CD14-positive monocyte (primary cell): ENCODE data around the gene RINL. TPM values are rescaled to one million over a fixed set of nuclear protein-coding genes. Genes with fewer than 3 reads are reported as not detected.
A peak's percentile ranks its signal among the peaks of the same experiment; 100 is the strongest.

Source experiments
- DNase-seq, 3 donors: peaks; one replicate each; pipeline ENCODE4 v3.0.0-alpha.2; 2011 to 2022
- H2AFZ ChIP-seq: 2 replicates; pipeline ENCODE4 v1.6.0; 2012; ENCODE audit warnings: mild to moderate bottlenecking, low read depth, low read length, inconsistent platforms; ENCODE audit not compliant: insufficient read depth, poor library complexity, severe bottlenecking
- H3K27ac ChIP-seq, 2 donors: 1 replicate in 1 of 2; 2 replicates in 1 of 2; pipeline ENCODE4 v1.5.1; 2012 to 2013; ENCODE audit warnings: low read length in 2 of 2, control low read depth in 1 of 2, inconsistent platforms in 1 of 2, low read depth in 1 of 2, mild to moderate bottlenecking in 1 of 2
- H3K27me3 ChIP-seq, 2 donors: one replicate each; pipeline versions ENCODE4 v1.6.0 to v1.6.1; 2011 to 2013; ENCODE audit warnings: low read length in 2 of 2; ENCODE audit not compliant: control insufficient read depth in 2 of 2, insufficient read depth in 2 of 2
- H3K36me3 ChIP-seq, 2 donors: replicated peaks in 1 of 2; 1 replicate in 1 of 2; 2 replicates in 1 of 2; pipeline versions ENCODE4 v1.5.1 to v1.6.1; 2012 to 2013; ENCODE audit warnings: low read length in 2 of 2, control low read depth in 1 of 2, inconsistent platforms in 1 of 2, mild to moderate bottlenecking in 1 of 2; ENCODE audit not compliant: insufficient read depth in 2 of 2, control insufficient read depth in 1 of 2
- H3K4me1 ChIP-seq, 2 donors: 1 replicate in 1 of 2; 2 replicates in 1 of 2; pipeline versions ENCODE4 v1.5.1 to v1.6.1; 2012 to 2013; ENCODE audit warnings: low read length in 2 of 2, control low read depth in 1 of 2, inconsistent platforms in 1 of 2, mild to moderate bottlenecking in 1 of 2, moderate library complexity in 1 of 2; ENCODE audit not compliant: insufficient read depth in 2 of 2, control insufficient read depth in 1 of 2
- H3K4me2 ChIP-seq: replicated peaks from 2 replicates; pipeline ENCODE3; 2012; ENCODE audit warnings: low read length, moderate library complexity, mild to moderate bottlenecking; ENCODE audit not compliant: poor library complexity, severe bottlenecking; ENCODE audit errors: extremely low read depth
- H3K4me3 ChIP-seq, 3 experiments: fragments of 200-600 bp in 1 of 3; sonication (generic) in 1 of 3; replicated peaks in 1 of 3; 1 replicate in 2 of 3; 2 replicates in 1 of 3; pipeline ENCODE4 v1.5.1; 2011 to 2013; ENCODE audit warnings: low read length in 3 of 3, mild to moderate bottlenecking in 3 of 3, control low read depth in 2 of 3, low read depth in 2 of 3, inconsistent platforms in 1 of 3, moderate library complexity in 1 of 3
- H3K79me2 ChIP-seq: 2 replicates; pipeline ENCODE4 v1.6.0; 2012; ENCODE audit warnings: mild to moderate bottlenecking, control low read depth, inconsistent platforms, low read length, moderate library complexity; ENCODE audit not compliant: insufficient read depth
- H3K9ac ChIP-seq: 2 replicates; pipeline ENCODE4 v1.6.0; 2017; ENCODE audit warnings: low read length, mild to moderate bottlenecking; ENCODE audit not compliant: insufficient read depth, poor library complexity, severe bottlenecking
- H3K9me3 ChIP-seq, 2 donors: replicated peaks in 1 of 2; 1 replicate in 1 of 2; 2 replicates in 1 of 2; pipeline versions ENCODE4 v1.5.1 to v1.6.1; 2012 to 2013; ENCODE audit warnings: low read length in 2 of 2, control low read depth in 1 of 2; ENCODE audit not compliant: control insufficient read depth in 1 of 2, insufficient read depth in 1 of 2
- H4K20me1 ChIP-seq: 2 replicates; pipeline ENCODE4 v1.6.0; 2012; ENCODE audit warnings: mild to moderate bottlenecking, low read length, control low read depth, moderate library complexity; ENCODE audit not compliant: insufficient read depth
- H3K27ac Mint-ChIP-seq, 7 donors: one replicate each; pipeline ENCODE4 v1.8.0; 2020; ENCODE audit warnings: mild to moderate bottlenecking in 7 of 7, mixed read lengths in 7 of 7, moderate library complexity in 6 of 7, inconsistent platforms in 2 of 7
- H3K27me3 Mint-ChIP-seq, 3 donors: one replicate each; pipeline ENCODE4 v1.8.0; 2021 to 2022; ENCODE audit warnings: low read depth in 3 of 3, mild to moderate bottlenecking in 3 of 3, mixed read lengths in 3 of 3, moderate library complexity in 3 of 3, inconsistent platforms in 1 of 3
- H3K36me3 Mint-ChIP-seq, 2 donors: one replicate each; pipeline ENCODE4 v1.8.0; 2020; ENCODE audit warnings: mixed read lengths in 2 of 2, inconsistent platforms in 1 of 2, mild to moderate bottlenecking in 1 of 2
- H3K4me1 Mint-ChIP-seq: one replicate; pipeline ENCODE4 v1.8.0; 2020; ENCODE audit warnings: mild to moderate bottlenecking, mixed read lengths
- H3K4me3 Mint-ChIP-seq, 2 donors: one replicate each; pipeline ENCODE4 v1.8.0; 2020; ENCODE audit warnings: mild to moderate bottlenecking in 2 of 2, mixed read lengths in 2 of 2, moderate library complexity in 1 of 2
- H3K9me3 Mint-ChIP-seq, 7 donors: one replicate each; pipeline ENCODE4 v1.8.0; 2020 to 2022; ENCODE audit warnings: mixed read lengths in 7 of 7, mild to moderate bottlenecking in 6 of 7, moderate library complexity in 6 of 7, inconsistent platforms in 2 of 7
- CTCF ChIP-seq: fragments of 200-600 bp; IDR thresholded peaks from one replicate; pipeline ENCODE4 v1.8.0; 2022; ENCODE audit warnings: antibody characterized with exemption, mild to moderate bottlenecking
- WGBS: methylation state at CpG from one replicate; pipeline ENCODE4 v1.1.5; 2013; ENCODE audit warnings: missing lambda C conversion rate; ENCODE audit not compliant: insufficient coverage; 5-methylcytosine and 5-hydroxymethylcytosine counted together
- intact Hi-C, 2 donors: fragments of 100-400 bp; cut with micrococcal nuclease; formaldehyde crosslinking; loops; one replicate each; pipeline versions ENCODE4 v1.15.0 to v1.15.1; 2023
- polyA plus RNA-seq, 3 donors: library from polyadenylated mRNA; depleted of rRNA in 1 of 3; unstranded in 2 of 3; stranded (reverse) in 1 of 3; fragments of 300-500 nt in 2 of 3; fragments of >200 nt in 1 of 3; fragmentation: Illumina TruSeq in 2 of 3; gene quantifications; 1 replicate in 2 of 3; 2 replicates in 1 of 3; pipeline ENCODE4 v1.2.3, GENCODE V29; 2012 to 2021

RINL gene
- polyA plus RNA-seq, 3 donors: 4.1 to 13.5 (median 7.2) TPM

- peak overlapping the region; percentile 98 to 99 (median 99) for H3K27ac Mint-ChIP-seq
These were observed 26.3 kb downstream of the RINL start for GRCh38 chr19:38851622-38852230.

More at GRCh38 chr19:38851622-38852230, 26.3 kb downstream of the RINL start:
- Mint-ChIP-seq H3K9me3 (peaks cover 0 to 3% (median 0%) of the 10 kb centered on the region in 7 donors), H3K4me3 (peak overlapping the region; percentile 88 to 94), H3K27me3 (peaks cover 0 to 5% (median 5%) of the 10 kb centered on the region in 3 donors), H3K36me3 (peaks cover 15 to 22% of the 10 kb centered on the region in 2 donors), H3K4me1 (peaks cover 29% of the 10 kb centered on the region)
- H3K4me2 ChIP-seq: peak overlapping the region; percentile 98
- peak overlapping the region; percentile 99 for H3K9ac ChIP-seq
- H3K36me3 ChIP-seq: peaks cover 11 to 18% of the 10 kb centered on the region in 2 donors
- H3K27ac ChIP-seq: peak overlapping the region; percentile 98 to 99
- H3K27me3 ChIP-seq: no peaks in the 10 kb centered on the region
- intact Hi-C loops: loop anchor here (2.0 to 5.0 kb wide), 3 partner anchors 17 to 46 kb away; partner anchors contain the start of genes ECH1 (in 1 of the 2), NFKBIB (in 1 of the 2) and SIRT2 (in 1 of the 2)
- no peak for TF ChIP-seq CTCF
- peaks cover 32 to 42% of the 10 kb centered on the region in 2 donors for H3K4me1 ChIP-seq
- H3K4me3 ChIP-seq: peak overlapping the region; percentile 83 to 90 (median 86)
- H3K79me2 ChIP-seq: peaks cover 35% of the 10 kb centered on the region
- H2AFZ ChIP-seq: peak overlapping the region; percentile 52
- peak; percentile 89 to 94 (median 91) for DNase-seq
- H3K9me3 ChIP-seq: no peaks in the 10 kb centered on the region
- peaks cover 25% of the 10 kb centered on the region for H4K20me1 ChIP-seq
- 2% methylated on average over 34 of the region's 67 CpGs for WGBS
